Neural crest cell (in vitro differentiated cells): ENCODE data around the gene RCOR1. TPM values are rescaled to one million over a fixed set of nuclear protein-coding genes. Genes with fewer than 3 reads are reported as not detected.

Experiments used
- DNase-seq: peaks from one replicate; pipeline ENCODE4 v3.0.0; 2021; ENCODE audit warnings: low read depth, mixed read lengths, low spot score
- H3K27ac Mint-ChIP-seq: one replicate; pipeline ENCODE4 v1.8.0; 2021; ENCODE audit warnings: mild to moderate bottlenecking, mixed read lengths; ENCODE audit not compliant: unreplicated experiment
- H3K27me3 Mint-ChIP-seq: 2 replicates; pipeline ENCODE4 v1.8.0; 2021; ENCODE audit warnings: low read depth, mild to moderate bottlenecking, mixed read lengths
- H3K36me3 Mint-ChIP-seq: 2 replicates; pipeline ENCODE4 v1.8.0; 2021; ENCODE audit warnings: low read depth, mild to moderate bottlenecking, mixed read lengths
- H3K4me1 Mint-ChIP-seq: 2 replicates; pipeline ENCODE4 v1.8.0; 2021; ENCODE audit warnings: mixed read lengths
- H3K4me3 Mint-ChIP-seq: one replicate; pipeline ENCODE4 v1.8.0; 2021; ENCODE audit warnings: mild to moderate bottlenecking, mixed read lengths
- H3K9me3 Mint-ChIP-seq: 2 replicates; pipeline ENCODE4 v1.8.0; 2021; ENCODE audit warnings: mixed read lengths
- CTCF ChIP-seq: fragments of 200-600 bp; sonication (generic); conservative IDR thresholded peaks from 2 replicates; pipeline ENCODE4 v1.5.0; 2021; ENCODE audit warnings: antibody characterized with exemption, mild to moderate bottlenecking
- total RNA-seq: library from RNA; stranded (reverse); gene quantifications from 2 replicates; pipeline ENCODE4 v1.2.1, GENCODE V29; 2021

The RCOR1 gene
- total RNA-seq, 1 donor from 2014 or later: 27.8 TPM

GRCh38 chr14:102746634-102747438, 154.4 kb downstream of the RCOR1 start:
- H3K4me3 Mint-ChIP-seq: no peak overlapping the region
- peaks cover 6% of the 10 kb centered on the region for H3K9me3 Mint-ChIP-seq
- H3K36me3 Mint-ChIP-seq: peaks cover 8% of the 10 kb centered on the region
- peaks cover 4% of the 10 kb centered on the region for H3K4me1 Mint-ChIP-seq
- H3K27ac Mint-ChIP-seq: peak overlapping the region; percentile 67
- no peak for DNase-seq
- no peak for TF ChIP-seq CTCF
- H3K27me3 Mint-ChIP-seq: no peaks in the 10 kb centered on the region

GRCh38 chr14:102748806-102749205, 156.4 kb downstream of the RCOR1 start:
- Mint-ChIP-seq H3K4me1 (peaks cover 4% of the 10 kb centered on the region), H3K27ac (no peak overlapping the region), H3K4me3 (no peak overlapping the region), H3K9me3 (no peaks in the 10 kb centered on the region), H3K36me3 (no peaks in the 10 kb centered on the region), H3K27me3 (no peaks in the 10 kb centered on the region)
- no peak for TF ChIP-seq CTCF
- DNase-seq: no peak

GRCh38 chr14:102749393-102750305, 157.2 kb downstream of the RCOR1 start:
- H3K27me3 Mint-ChIP-seq: no peaks in the 10 kb centered on the region
- no peak for TF ChIP-seq CTCF
- DNase-seq: no peak
- peaks cover 4% of the 10 kb centered on the region for H3K4me1 Mint-ChIP-seq
- H3K27ac Mint-ChIP-seq: peak overlapping the region; percentile 46
- H3K9me3 Mint-ChIP-seq: no peaks in the 10 kb centered on the region
- H3K36me3 Mint-ChIP-seq: no peaks in the 10 kb centered on the region
- H3K4me3 Mint-ChIP-seq: no peak overlapping the region

GRCh38 chr14:102750376-102750775, 157.9 kb downstream of the RCOR1 start:
- H3K4me3 Mint-ChIP-seq: no peak overlapping the region
- no peak for DNase-seq
- TF ChIP-seq CTCF: no peak
- peaks cover 4% of the 10 kb centered on the region for H3K4me1 Mint-ChIP-seq
- no peaks in the 10 kb centered on the region for H3K36me3 Mint-ChIP-seq
- H3K27me3 Mint-ChIP-seq: no peaks in the 10 kb centered on the region
- H3K9me3 Mint-ChIP-seq: no peaks in the 10 kb centered on the region
- H3K27ac Mint-ChIP-seq: peak overlapping the region; percentile 46

- Mint-ChIP-seq H3K27me3 (no peaks in the 10 kb centered on the region), H3K27ac (peak overlapping the region; percentile 71), H3K9me3 (no peaks in the 10 kb centered on the region), H3K4me3 (no peak overlapping the region), H3K4me1 (peaks cover 4% of the 10 kb centered on the region), H3K36me3 (no peaks in the 10 kb centered on the region)
- no peak for TF ChIP-seq CTCF
- DNase-seq: no peak
Measured at GRCh38 chr14:102751088-102751487, 158.6 kb downstream of the RCOR1 start.
